Astrocyte of the cerebellum (primary cell): ENCODE results near the gene CD6.

Experiments
- DNase-seq: peaks from one replicate; pipeline ENCODE4 v3.0.0-alpha.2; 2011; ENCODE audit warnings: low read depth
- H3K4me3 ChIP-seq: 2 replicates; pipeline ENCODE4 v1.5.1; 2011; ENCODE audit warnings: mild to moderate bottlenecking, low read depth, low read length, moderate library complexity
- in situ Hi-C: cut with HindIII; loops from 2 replicates; pipeline ENCODE4 v1.10.0; 2017; ENCODE audit warnings: low sequenced_read_pairs
- TF ChIP-seq, protein P1 (sequence below): IDR thresholded peaks from 2 replicates; pipeline ENCODE4 v1.5.1; 2012; ENCODE audit warnings: low read length, low read depth, moderate library complexity, mild to moderate bottlenecking; ENCODE audit errors: missing control alignments

CD6 gene

DNA sequence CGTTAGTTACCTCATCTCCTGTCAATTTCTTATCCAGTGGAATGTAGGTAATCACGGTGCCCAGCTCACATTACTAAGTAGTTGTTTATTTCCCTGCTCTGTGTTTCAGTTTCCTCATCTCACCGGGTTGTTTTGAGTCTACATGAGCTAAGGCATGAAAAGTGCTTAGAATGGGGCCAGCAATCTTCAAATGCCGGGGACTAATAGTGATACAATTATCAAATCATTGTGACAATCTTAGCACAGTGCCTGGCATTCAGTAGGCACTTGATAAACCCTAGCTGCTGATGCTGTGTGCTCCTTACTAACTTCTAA, 77.5 kb downstream of the CD6 start:
- no peak overlapping the region for H3K4me3 ChIP-seq
- TF ChIP-seq, protein P1, sequence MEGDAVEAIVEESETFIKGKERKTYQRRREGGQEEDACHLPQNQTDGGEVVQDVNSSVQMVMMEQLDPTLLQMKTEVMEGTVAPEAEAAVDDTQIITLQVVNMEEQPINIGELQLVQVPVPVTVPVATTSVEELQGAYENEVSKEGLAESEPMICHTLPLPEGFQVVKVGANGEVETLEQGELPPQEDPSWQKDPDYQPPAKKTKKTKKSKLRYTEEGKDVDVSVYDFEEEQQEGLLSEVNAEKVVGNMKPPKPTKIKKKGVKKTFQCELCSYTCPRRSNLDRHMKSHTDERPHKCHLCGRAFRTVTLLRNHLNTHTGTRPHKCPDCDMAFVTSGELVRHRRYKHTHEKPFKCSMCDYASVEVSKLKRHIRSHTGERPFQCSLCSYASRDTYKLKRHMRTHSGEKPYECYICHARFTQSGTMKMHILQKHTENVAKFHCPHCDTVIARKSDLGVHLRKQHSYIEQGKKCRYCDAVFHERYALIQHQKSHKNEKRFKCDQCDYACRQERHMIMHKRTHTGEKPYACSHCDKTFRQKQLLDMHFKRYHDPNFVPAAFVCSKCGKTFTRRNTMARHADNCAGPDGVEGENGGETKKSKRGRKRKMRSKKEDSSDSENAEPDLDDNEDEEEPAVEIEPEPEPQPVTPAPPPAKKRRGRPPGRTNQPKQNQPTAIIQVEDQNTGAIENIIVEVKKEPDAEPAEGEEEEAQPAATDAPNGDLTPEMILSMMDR: no peak
- no peak for DNase-seq
- in situ Hi-C loops: no loop called here

DNA sequence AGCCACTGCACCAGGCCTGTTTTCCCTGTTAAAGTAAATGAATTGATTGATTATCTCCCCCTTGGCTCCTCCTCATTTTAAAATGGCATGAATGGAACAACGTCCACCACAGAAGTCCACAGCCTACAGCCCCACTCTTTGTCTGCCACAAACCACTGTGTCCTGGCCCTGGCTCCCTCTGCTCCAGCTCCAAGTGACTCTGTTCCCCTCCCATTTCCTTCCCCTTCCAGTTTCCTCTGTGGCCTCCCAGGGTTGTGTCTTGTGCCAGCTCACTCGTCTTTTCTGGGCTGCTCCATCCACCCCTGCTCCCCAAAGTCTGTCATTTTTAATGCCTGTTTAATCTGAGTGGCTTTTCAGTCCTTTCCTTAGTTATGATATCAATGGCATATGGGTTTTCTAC, 78.4 kb downstream of the CD6 start:
- in situ Hi-C loops: no loop called here
- TF ChIP-seq, protein P1: no peak
- DNase-seq: no peak

DNA sequence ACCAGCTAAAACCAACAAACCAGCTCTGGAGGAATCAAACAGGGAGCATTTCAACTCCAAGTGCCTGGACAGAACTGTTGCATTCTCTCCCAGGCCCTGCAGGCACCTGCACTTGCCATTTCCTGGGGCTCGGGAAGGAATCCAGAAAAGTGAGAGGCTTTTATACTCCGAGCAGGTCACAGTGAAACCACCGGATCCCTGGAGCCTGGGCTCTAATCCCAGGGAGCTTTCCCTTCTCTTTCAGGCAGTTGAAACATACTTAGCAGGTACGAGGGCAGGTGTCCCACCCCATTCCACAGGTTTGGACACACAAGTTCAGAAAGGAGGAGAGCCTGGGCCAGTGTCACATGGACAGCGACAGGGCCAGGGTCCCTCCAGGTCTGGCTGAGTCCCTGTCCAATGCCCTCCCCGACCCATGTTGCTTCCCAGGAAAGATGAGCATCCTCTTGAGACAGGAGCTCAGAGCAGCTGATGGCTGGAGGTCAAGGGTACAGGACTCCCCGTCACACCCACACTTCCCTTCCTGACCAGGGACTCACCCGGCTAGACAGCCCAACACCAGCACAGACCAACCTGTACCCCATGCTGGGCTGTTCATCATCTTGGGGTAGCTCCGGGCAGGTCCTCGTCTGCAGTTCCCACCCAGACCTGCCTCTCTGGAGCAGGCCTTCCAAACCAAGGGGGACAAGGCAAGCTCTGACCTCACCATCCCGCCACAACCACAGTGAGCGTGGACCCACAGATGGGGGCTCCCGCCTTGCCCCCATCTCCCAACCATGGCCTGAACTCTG, 80.9 kb downstream of the CD6 start:
- DNase-seq: no peak
- in situ Hi-C loops: no loop called here

More for the DNA sequence above, 78.4 kb downstream of the CD6 start:
- no peak overlapping the region for H3K4me3 ChIP-seq

DNA sequence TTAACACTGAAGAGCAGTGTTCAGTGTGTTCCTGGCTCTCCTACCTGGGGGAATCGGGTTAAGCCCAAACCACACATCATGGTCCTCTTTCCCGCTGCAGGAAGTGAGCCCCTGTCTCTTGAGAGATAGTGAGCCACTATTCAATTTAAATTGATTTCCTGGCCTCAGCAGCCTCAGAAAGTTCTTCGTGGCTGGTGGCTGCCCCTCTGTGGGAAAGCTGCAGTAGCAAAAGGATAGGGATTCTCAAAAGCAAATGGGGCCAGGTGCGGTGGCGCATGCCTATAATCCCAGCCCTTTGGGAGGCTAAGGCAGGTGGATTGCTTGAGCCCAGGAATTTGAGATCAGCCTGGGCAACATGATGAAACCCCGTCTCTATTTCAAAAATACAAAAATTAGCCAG, 81.7 kb downstream of the CD6 start:
- TF ChIP-seq, protein P1: no peak
- in situ Hi-C loops: no loop called here
- H3K4me3 ChIP-seq: no peak overlapping the region
- DNase-seq: no peak

More for the DNA sequence above, 80.9 kb downstream of the CD6 start:
- no peak overlapping the region for H3K4me3 ChIP-seq
- TF ChIP-seq, protein P1: no peak

DNA sequence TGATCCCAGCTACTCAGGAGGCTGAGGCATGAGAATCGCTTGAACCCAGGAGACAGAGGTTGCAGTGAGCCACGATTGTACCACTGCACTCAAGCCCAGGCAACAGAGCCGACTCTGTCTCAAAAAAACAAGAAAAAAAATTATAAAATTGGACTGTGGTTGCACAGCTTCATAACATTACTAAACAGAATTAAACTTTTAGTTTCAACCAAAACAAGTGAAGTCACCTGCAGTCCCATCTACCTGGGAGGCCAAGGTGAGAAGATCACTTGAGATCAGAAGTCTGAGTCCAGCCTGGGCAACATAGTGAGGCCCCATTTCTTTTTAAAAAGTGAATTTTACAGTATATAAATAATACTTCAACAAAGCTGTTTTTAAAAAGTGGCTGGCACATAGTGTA, 83.0 kb downstream of the CD6 start:
- no peak for DNase-seq
- no peak overlapping the region for H3K4me3 ChIP-seq
- TF ChIP-seq, protein P1: no peak
- in situ Hi-C loops: no loop called here

DNA sequence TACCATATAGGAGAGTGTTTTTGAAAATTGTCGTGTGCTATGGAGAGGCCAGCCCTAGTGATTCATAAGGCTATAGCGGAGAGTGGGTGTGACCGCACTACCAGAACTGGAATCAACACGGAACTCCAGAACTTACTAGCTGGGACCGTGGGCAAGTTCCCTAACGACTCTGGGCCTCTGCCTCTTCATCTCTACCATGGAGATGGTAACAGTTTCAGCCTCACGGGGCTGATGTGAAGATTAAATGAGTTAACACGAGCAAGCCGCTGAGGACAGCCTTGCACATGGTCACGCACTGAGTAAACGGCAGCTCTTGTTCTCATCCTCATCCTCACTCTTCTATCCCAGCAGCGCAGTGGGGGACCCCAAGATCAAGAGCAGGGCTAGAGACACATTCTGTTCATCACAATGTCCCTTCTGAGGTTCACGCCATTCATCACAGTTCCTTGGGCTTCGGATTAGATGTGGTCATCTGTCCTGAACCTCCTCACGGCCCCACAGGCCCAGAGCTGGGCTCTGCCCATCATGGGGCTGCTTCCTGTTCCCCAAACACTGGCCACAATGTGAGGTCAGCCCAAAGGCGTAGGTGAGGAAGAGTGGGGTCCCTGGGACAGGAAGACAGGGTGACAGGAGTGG, 83.6 kb downstream of the CD6 start:
- in situ Hi-C loops: no loop called here

More for the DNA sequence above, 83.6 kb downstream of the CD6 start:
- TF ChIP-seq, protein P1: no peak
- no peak overlapping the region for H3K4me3 ChIP-seq
- no peak for DNase-seq
